ENCODE results near the gene LRRC3. TPM values are rescaled to one million over a fixed set of nuclear protein-coding genes. Genes with fewer than 3 reads are reported as not detected.

Gene LRRC3
- total and polyA plus RNA-seq, 2 donors (not counting 3 experiments of a cell fraction or from before 2014, with no cell fraction given), result 4.8 to 4.9 TPM

- FAIRE-seq (no peak), DNase-seq (ENCODE audit: low read depth, low spot score) (no peak)
- Histone ChIP-seq H2AFZ (ENCODE audit: low read depth, low read length) (no peak overlapping the region), H3K9me3 (replicated peaks; ENCODE audit: control insufficient read depth, insufficient read depth, low read length) (no peaks in the 10 kb centered on the region), H4K20me1 (replicated peaks; ENCODE audit: control insufficient read depth, extremely low read depth, insufficient read depth, low read length) (no peaks in the 10 kb centered on the region), H3K27ac (ENCODE audit: insufficient read depth, low read depth, low read length) (no peak overlapping the region), H3K4me2 (ENCODE audit: insufficient read depth, low read length) (no peak overlapping the region), H3K36me3 (ENCODE audit: control insufficient read depth in 2 of 2, extremely low read depth in 1 of 2, insufficient read depth in 2 of 2, low read length in 2 of 2) (no peaks in the 10 kb centered on the region), H3K9me1 (replicated peaks; ENCODE audit: control insufficient read depth, extremely low read depth, insufficient read depth, low read length) (no peaks in the 10 kb centered on the region), H3K4me1 (ENCODE audit: control insufficient read depth, extremely low read depth, insufficient read depth, low read length) (no peaks in the 10 kb centered on the region), H3K27me3 (ENCODE audit: control insufficient read depth in 2 of 2, insufficient read depth in 2 of 2, low read length in 2 of 2) (no peaks in the 10 kb centered on the region), H3K9ac (replicated peaks; ENCODE audit: extremely low read depth, insufficient read depth, low read length) (no peak overlapping the region), H3K4me3 (replicated peaks in 1 of 3; ENCODE audit: insufficient read depth in 1 of 3, low read depth in 1 of 3, low read length in 3 of 3) (no peak overlapping the region), H3K79me2 (ENCODE audit: control insufficient read depth, insufficient read depth, low read length) (no peaks in the 10 kb centered on the region)
- no TSS peak for BruUV-seq (replicated peaks)
- ChIA-PET CTCF (no interaction called here), POLR2A (no interaction called here)
- no peak for TF ChIP-seq MYC (IDR thresholded peaks at IDR 0.05; ENCODE audit: low read depth, low read length)
- no peak for TF ChIP-seq CTCF (IDR thresholded peaks at IDR 0.05; ENCODE audit: extremely low read depth in 1 of 2, insufficient read depth in 1 of 2, low read depth in 1 of 2, low read length in 2 of 2)
- TF ChIP-seq POLR2A (IDR thresholded peaks at IDR 0.05; ENCODE audit: low read depth, low read length), result no peak
- TF ChIP-seq JUN (IDR thresholded peaks at IDR 0.05; ENCODE audit: borderline replicate concordance, insufficient read depth, insufficient read length, low read depth), result no peak
- TF ChIP-seq FOS (IDR thresholded peaks at IDR 0.05; ENCODE audit: borderline replicate concordance, insufficient read depth, low read length), result no peak
- TF ChIP-seq MAX (IDR thresholded peaks at IDR 0.05; ENCODE audit: insufficient read depth, insufficient read length), result no peak
- TF ChIP-seq GATA2 (IDR thresholded peaks at IDR 0.05; ENCODE audit: insufficient read depth, insufficient read length, low read depth, low read length), result no peak
- TF ChIP-seq EZH2 (IDR thresholded peaks at IDR 0.05; ENCODE audit: borderline replicate concordance, low read depth, low read length, severe bottlenecking), result no peak
- TF ChIP-seq POLR2AphosphoS5 (IDR thresholded peaks at IDR 0.05; ENCODE audit: insufficient read depth, low read depth, low read length), result no peak
- dilution Hi-C loops (cut with MboI; ENCODE audit: extremely low pct_ligation_motif_present, low sequenced_read_pairs) (no loop called here), intact Hi-C loops (cut with micrococcal nuclease) (no loop called here)
Observed at GRCh38 chr21:44484498-44485253, 29.4 kb downstream of the LRRC3 start.

Data from endothelial cell of umbilical vein (primary cell).